B cell (primary cell): Measurements from ENCODE around the gene AKR1B1. TPM values are rescaled to one million over a fixed set of nuclear protein-coding genes. Genes with fewer than 3 reads are reported as not detected.
A peak's percentile ranks its signal among the peaks of the same experiment; 100 is the strongest.

Source experiments
- ATAC-seq: fragments of 200-7000 bp; cut with Tn5 transposase; one replicate; pipeline ENCODE4 v1.10.0; 2021; ENCODE audit warnings: low read depth, mild to moderate bottlenecking, moderate number of reproducible peaks, moderate library complexity
- CTCF ChIA-PET: fragments of 350-600 bp; sonication (Branson Sonifier 250); formaldehyde crosslinking; loops from one replicate; lab custom pipeline; 2021; ENCODE audit warnings: antibody characterized with exemption, inconsistent platforms; lab: Charles Lee
- POLR2A ChIA-PET: fragments of 350-600 bp; sonication (Branson Sonifier 250); formaldehyde crosslinking; loops from one replicate; lab custom pipeline; 2021; ENCODE audit warnings: antibody characterized with exemption; lab: Charles Lee
- DNase-seq: peaks from one replicate; pipeline ENCODE4 v3.0.0; 2013
- H2AFZ ChIP-seq: 2 replicates; pipeline ENCODE4 v1.6.1; 2012; ENCODE audit warnings: mild to moderate bottlenecking, low read depth, low read length; ENCODE audit not compliant: insufficient read depth, poor library complexity, severe bottlenecking
- H3K27ac ChIP-seq, 2 donors: 1 replicate in 1 of 2; 2 replicates in 1 of 2; pipeline ENCODE4 v1.5.1; 2012 to 2013; ENCODE audit warnings: low read length in 2 of 2, mild to moderate bottlenecking in 2 of 2, moderate library complexity in 1 of 2
- H3K27me3 ChIP-seq, 4 experiments: fragments of 200-600 bp in 1 of 4; sonication (generic) in 1 of 4; replicated peaks in 1 of 4; 1 replicate in 2 of 4; 2 replicates in 2 of 4; pipeline versions ENCODE4 v1.6.1 to v1.7.0; 2013 to 2016; ENCODE audit warnings: low read length in 3 of 4, mild to moderate bottlenecking in 2 of 4, mixed read lengths in 1 of 4, moderate library complexity in 1 of 4; ENCODE audit not compliant: insufficient read depth in 4 of 4, control insufficient read depth in 3 of 4; ENCODE audit errors: control extremely low read depth in 1 of 4
- H3K36me3 ChIP-seq, 2 experiments: replicated peaks in 1 of 2; 1 replicate in 1 of 2; 2 replicates in 1 of 2; pipeline versions ENCODE4 v1.6.1 to v1.7.1; 2013; ENCODE audit warnings: low read length in 1 of 2; ENCODE audit not compliant: insufficient read depth in 2 of 2, control insufficient read depth in 1 of 2; ENCODE audit errors: control extremely low read depth in 1 of 2, extremely low read depth in 1 of 2
- H3K4me1 ChIP-seq, 2 donors: fragments of 200-600 bp in 1 of 2; sonication (generic) in 1 of 2; 1 replicate in 1 of 2; 2 replicates in 1 of 2; pipeline versions ENCODE4 v1.5.1 to v1.6.1; 2013 to 2017; ENCODE audit warnings: low read length in 2 of 2; ENCODE audit not compliant: control insufficient read depth in 2 of 2, insufficient read depth in 2 of 2
- H3K4me2 ChIP-seq: replicated peaks from 2 replicates; pipeline ENCODE3; 2012; ENCODE audit warnings: mild to moderate bottlenecking, low read depth, low read length; ENCODE audit not compliant: poor library complexity, severe bottlenecking
- H3K4me3 ChIP-seq, 5 experiments: fragments of 200-600 bp in 1 of 5; sonication (generic) in 1 of 5; 1 replicate in 3 of 5; 2 replicates in 2 of 5; pipeline versions ENCODE4 v1.5.1 to v1.7.0; 2011 to 2016; ENCODE audit warnings: low read length in 4 of 5, mild to moderate bottlenecking in 4 of 5, low read depth in 2 of 5, control low read depth in 1 of 5, moderate library complexity in 1 of 5; ENCODE audit not compliant: insufficient read depth in 1 of 5; ENCODE audit errors: control extremely low read depth in 1 of 5, extremely low read depth in 1 of 5
- H3K79me2 ChIP-seq: fragments of 200-600 bp; sonication (generic); one replicate; pipeline ENCODE4 v1.6.0; 2016; ENCODE audit warnings: low read length; ENCODE audit not compliant: control insufficient read depth, insufficient read depth
- H3K9ac ChIP-seq: fragments of 200-600 bp; sonication (generic); 2 replicates; pipeline ENCODE4 v1.6.1; 2017; ENCODE audit warnings: mild to moderate bottlenecking, low read length, moderate library complexity
- H3K9me3 ChIP-seq, 3 donors: one replicate each; pipeline versions ENCODE4 v1.6.1 to v1.7.1; 2013; ENCODE audit warnings: low read length in 2 of 3; ENCODE audit not compliant: control insufficient read depth in 2 of 3, insufficient read depth in 1 of 3; ENCODE audit errors: control extremely low read depth in 1 of 3
- H4K20me1 ChIP-seq: 2 replicates; pipeline ENCODE4 v1.6.0; 2012; ENCODE audit warnings: mild to moderate bottlenecking, low read length; ENCODE audit not compliant: insufficient read depth, control insufficient read depth, poor library complexity, severe bottlenecking
- H3K27ac Mint-ChIP-seq: one replicate; pipeline ENCODE4 v1.8.0; 2021; ENCODE audit warnings: mixed read lengths
- H3K27me3 Mint-ChIP-seq: one replicate; pipeline ENCODE4 v1.8.0; 2021; ENCODE audit warnings: mixed read lengths
- H3K4me1 Mint-ChIP-seq: one replicate; pipeline ENCODE4 v1.8.0; 2021; ENCODE audit warnings: mixed read lengths
- H3K4me3 Mint-ChIP-seq: one replicate; pipeline ENCODE4 v1.8.0; 2021; ENCODE audit warnings: mixed read lengths
- H3K9me3 Mint-ChIP-seq: one replicate; pipeline ENCODE4 v1.8.0; 2022; ENCODE audit warnings: mixed read lengths; ENCODE audit not compliant: insufficient read depth
- EZH2 ChIP-seq: IDR thresholded peaks from 2 replicates; pipeline ENCODE4 v1.6.1; 2012; ENCODE audit warnings: borderline replicate concordance, low read depth, mild to moderate bottlenecking, moderate library complexity, low read length; ENCODE audit not compliant: insufficient read depth, poor library complexity, severe bottlenecking
- WGBS: methylation state at CpG from one replicate; pipeline ENCODE4 v1.1.5; 2013; ENCODE audit warnings: missing lambda C conversion rate; ENCODE audit not compliant: insufficient coverage; 5-methylcytosine and 5-hydroxymethylcytosine counted together
- intact Hi-C: fragments of 100-400 bp; cut with micrococcal nuclease; formaldehyde crosslinking; loops from one replicate; pipeline ENCODE4 v1.10.0; 2022
- polyA minus RNA-seq: library from RNA; depleted of rRNA, polyadenylated mRNA; stranded (reverse); fragments of >200 nt; gene quantifications from 2 replicates; pipeline ENCODE4 v1.2.3, GENCODE V29; 2012
- polyA plus RNA-seq: library from polyadenylated mRNA; depleted of rRNA; stranded (reverse); fragments of >200 nt; gene quantifications from 2 replicates; pipeline ENCODE4 v1.2.3, GENCODE V29; 2012
- total RNA-seq, 2 donors: library from RNA; stranded (reverse); fragments of 120-200 nt in 1 of 2; gene quantifications; 1 replicate in 1 of 2; 2 replicates in 1 of 2; pipeline versions ENCODE4 v1.2.3 to v1.2.4, GENCODE V29; 2013 to 2022
- TF ChIP-seq, protein P1 (sequence below): fragments of 200-600 bp; IDR thresholded peaks from one replicate; pipeline ENCODE4 v1.8.0; 2022; ENCODE audit warnings: antibody characterized with exemption, mild to moderate bottlenecking

Gene AKR1B1
- total RNA-seq = 89.6 and 94.7 TPM in 2 replicates
- total RNA-seq (2013) = 28.7 TPM
- polyA plus RNA-seq = 82.9 and 111 TPM in 2 replicates
- 43.9 and 60.2 TPM in 2 replicates for polyA minus RNA-seq

DNA sequence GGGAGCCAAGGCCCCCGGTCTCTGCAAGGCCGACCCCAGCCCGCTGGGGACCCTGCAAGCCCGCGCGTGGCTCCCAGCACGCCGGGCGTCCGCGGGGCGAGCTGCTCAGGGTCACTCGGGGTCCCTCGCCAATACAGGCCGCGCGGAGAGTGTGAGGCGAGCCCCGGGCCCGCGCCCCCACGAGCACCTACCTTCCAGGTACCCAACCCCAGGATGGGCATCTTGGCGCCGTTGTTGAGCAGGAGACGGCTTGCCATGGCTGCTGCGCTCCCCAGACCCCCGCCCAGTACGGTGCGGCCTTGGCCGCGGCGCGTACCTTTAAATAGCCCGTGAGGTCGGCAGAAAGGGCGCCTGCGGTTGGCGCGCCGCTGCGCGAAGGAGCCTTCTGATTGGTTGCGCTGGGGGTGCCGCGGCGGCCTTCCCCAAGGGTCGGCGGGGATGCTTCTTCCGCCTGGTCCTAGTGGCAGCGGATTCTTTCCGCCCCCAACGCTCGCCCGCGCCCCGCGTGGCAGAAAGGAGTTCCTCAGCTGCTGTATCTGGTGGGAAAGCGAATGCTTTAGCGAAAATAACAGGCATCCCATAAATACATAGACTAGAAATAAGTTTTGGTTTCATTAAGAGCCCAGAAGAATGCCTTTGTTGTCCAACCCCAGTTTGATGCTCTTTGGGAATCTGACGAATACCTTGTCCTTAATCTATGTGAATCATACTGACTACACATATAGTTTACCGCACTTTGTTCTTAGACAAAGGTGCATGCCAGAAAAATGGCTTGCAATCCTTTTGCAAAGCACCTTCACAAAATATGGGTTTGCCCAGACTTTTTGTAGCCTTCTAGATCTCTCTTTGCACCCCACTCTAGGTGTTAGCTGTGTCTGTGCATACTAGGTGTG is at the start of gene AKR1B1:
Gene AKR1B1, minus strand, starts transcription at position 295 of the 893 bp plus-strand sequence. Its CDS starts 38 bp downstream, at position 257.
- Mint-ChIP-seq H3K27ac (peak within 1 kb of the TSS; percentile 91), H3K9me3 (peaks cover 2% of the 10 kb centered on the region), H3K4me1 (peaks cover 47% of the 10 kb centered on the region), H3K4me3 (peak within 1 kb of the TSS; percentile 92), H3K27me3 (no peaks in the 10 kb centered on the region)
- 1% methylated on average over 55 of the region's 61 CpGs for WGBS
- DNase-seq = peak; percentile 94
- Histone ChIP-seq H3K4me1 (peaks cover 22 to 24% of the 10 kb centered on the region in 2 donors), H3K9ac (peak within 1 kb of the TSS; percentile 79), H3K27me3 (peaks cover 0 to 3% (median 0%) of the 10 kb centered on the region in 4 experiments), H3K36me3 (no peaks in the 10 kb centered on the region), H3K9me3 (peaks cover 0 to 14% (median 7%) of the 10 kb centered on the region in 3 donors), H2AFZ (peak within 1 kb of the TSS; percentile 94), H3K4me2 (peak within 1 kb of the TSS; percentile 82), H3K27ac (peak within 1 kb of the TSS; percentile 53 to 79), H3K4me3 (peak within 1 kb of the TSS; percentile 42 to 90 (median 84)), H4K20me1 (no peaks in the 10 kb centered on the region), H3K79me2 (peaks cover 27% of the 10 kb centered on the region)
- intact Hi-C loops = loop anchor here (1.0 to 5.0 kb wide), 11 partner anchors 27 to 1518 kb away; partner anchors contain the start of genes AGBL3, BPGM, CHCHD3 and CNOT4
- peak; percentile 89 for ATAC-seq
- CTCF ChIA-PET = interaction anchor here (0.6 to 5.1 kb wide), 10 partner anchors 13 to 482 kb away, joined by 3 to 53 read pairs (median 3); no protein-coding TSS in a partner anchor
- TF ChIP-seq, protein P1, sequence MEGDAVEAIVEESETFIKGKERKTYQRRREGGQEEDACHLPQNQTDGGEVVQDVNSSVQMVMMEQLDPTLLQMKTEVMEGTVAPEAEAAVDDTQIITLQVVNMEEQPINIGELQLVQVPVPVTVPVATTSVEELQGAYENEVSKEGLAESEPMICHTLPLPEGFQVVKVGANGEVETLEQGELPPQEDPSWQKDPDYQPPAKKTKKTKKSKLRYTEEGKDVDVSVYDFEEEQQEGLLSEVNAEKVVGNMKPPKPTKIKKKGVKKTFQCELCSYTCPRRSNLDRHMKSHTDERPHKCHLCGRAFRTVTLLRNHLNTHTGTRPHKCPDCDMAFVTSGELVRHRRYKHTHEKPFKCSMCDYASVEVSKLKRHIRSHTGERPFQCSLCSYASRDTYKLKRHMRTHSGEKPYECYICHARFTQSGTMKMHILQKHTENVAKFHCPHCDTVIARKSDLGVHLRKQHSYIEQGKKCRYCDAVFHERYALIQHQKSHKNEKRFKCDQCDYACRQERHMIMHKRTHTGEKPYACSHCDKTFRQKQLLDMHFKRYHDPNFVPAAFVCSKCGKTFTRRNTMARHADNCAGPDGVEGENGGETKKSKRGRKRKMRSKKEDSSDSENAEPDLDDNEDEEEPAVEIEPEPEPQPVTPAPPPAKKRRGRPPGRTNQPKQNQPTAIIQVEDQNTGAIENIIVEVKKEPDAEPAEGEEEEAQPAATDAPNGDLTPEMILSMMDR = peak; percentile 77
- TF ChIP-seq EZH2 = no peak
- POLR2A ChIA-PET = interaction anchor here (1.5 kb wide), 1 partner anchor 143 kb away, joined by 4 read pairs; the partner anchor contains the start of gene SLC35B4
